Ovary (tissue), 9 donors: ENCODE measurements around the gene CPS1. TPM values are rescaled to one million over a fixed set of nuclear protein-coding genes. Genes with fewer than 3 reads are reported as not detected.

ENCODE experiments used
- DNase-seq, 5 donors: peaks; one replicate each; pipeline ENCODE4 v3.0.0-alpha.2; 2019 to 2020
- H3K27ac ChIP-seq, 2 donors: fragments of 200-600 bp; one replicate each; pipeline versions ENCODE4 v1.5.1 to v1.8.0; 2019 to 2022
- H3K27me3 ChIP-seq: fragments of 200-600 bp; one replicate; pipeline ENCODE4 v1.8.0; 2022
- H3K36me3 ChIP-seq: fragments of 200-600 bp; sonication (generic); one replicate; pipeline ENCODE4 v1.5.1; 2019
- H3K4me1 ChIP-seq: one replicate; pipeline ENCODE4 v1.8.1; 2013; ENCODE audit warnings: mild to moderate bottlenecking, moderate library complexity; ENCODE audit not compliant: insufficient read depth
- H3K4me3 ChIP-seq: fragments of 200-600 bp; sonication (generic); one replicate; pipeline ENCODE4 v1.5.1; 2017
- H3K9me3 ChIP-seq, 2 donors: fragments of 200-600 bp in 1 of 2; sonication (generic) in 1 of 2; one replicate each; pipeline versions ENCODE4 v1.5.1 to v1.8.1; 2013 to 2019; ENCODE audit warnings: mild to moderate bottlenecking in 1 of 2, moderate library complexity in 1 of 2
- EP300 ChIP-seq: sonication (generic); formaldehyde crosslinking; IDR thresholded peaks from one replicate; pipeline ENCODE4 v1.6.1; 2017; ENCODE audit warnings: antibody characterized with exemption
- POLR2A ChIP-seq: fragments of 450-650 bp; IDR thresholded peaks from one replicate; pipeline ENCODE4 v1.6.1; 2017; ENCODE audit warnings: antibody characterized with exemption, mild to moderate bottlenecking, moderate library complexity
- WGBS, 3 donors: extraction: QIAGEN DNeasy Blood & Tissue Kit in 1 of 3; methylation state at CpG; one replicate each; pipeline versions ENCODE4 v1.1.5 to v1.1.7; 2013 to 2017; 5-methylcytosine and 5-hydroxymethylcytosine counted together
- intact Hi-C, 4 donors: fragments of 100-400 bp; cut with DNase I; formaldehyde crosslinking; loops; one replicate each; pipeline versions ENCODE4 v1.11.0 to v1.15.1; 2022 to 2023
- polyA plus RNA-seq, 2 donors: library from polyadenylated mRNA; stranded (reverse); fragments of 200-250 nt in 1 of 2; fragments of 350-450 nt in 1 of 2; fragmentation: Illumina TruSeq in 1 of 2; extraction: RNeasy Lipid Tissue Mini Kit (QIAGEN cat#74804) in 1 of 2; gene quantifications; one replicate each; pipeline ENCODE4 v1.2.3, GENCODE V29; 2013 to 2014
- total RNA-seq, 7 donors: library from RNA; depleted of rRNA in 2 of 7; stranded (reverse); fragments of >200 nt in 2 of 7; fragmentation: NEBNext Ultra II Directional in 3 of 7; extraction: Animal tissue kit (Norgen Biotek cat#: 25700) in 3 of 7; gene quantifications; one replicate each; pipeline versions ENCODE4 v1.1.0 to v1.2.4, GENCODE V29; 2016 to 2023
- TF ChIP-seq, protein P1 (sequence below), 3 donors: fragments of 450-650 bp in 2 of 3; fragments of 200-600 bp in 1 of 3; IDR thresholded peaks; one replicate each; pipeline versions ENCODE4 v1.5.1 to v1.8.0; 2016 to 2022; ENCODE audit warnings: antibody characterized with exemption in 3 of 3, mild to moderate bottlenecking in 1 of 3
- donor health status: DM: no; HTN: no; CAD: no; lungs with moderate emphysema.
- donor health status: DM: no; HTN: no; CAD: no.
- donor health status: Bipolar disorder and iron deficiency.
- donor health status: DM: yes; HTN: yes; CAD: no.
- donor health status: DM: no; HTN: no; CAD: no.
- donor health status: DM: yes; HTN: yes; CAD: no.

The CPS1 gene
- total and polyA plus RNA-seq, 9 donors, result 1.9 to 14.1 (median 7.0) TPM

DNA sequence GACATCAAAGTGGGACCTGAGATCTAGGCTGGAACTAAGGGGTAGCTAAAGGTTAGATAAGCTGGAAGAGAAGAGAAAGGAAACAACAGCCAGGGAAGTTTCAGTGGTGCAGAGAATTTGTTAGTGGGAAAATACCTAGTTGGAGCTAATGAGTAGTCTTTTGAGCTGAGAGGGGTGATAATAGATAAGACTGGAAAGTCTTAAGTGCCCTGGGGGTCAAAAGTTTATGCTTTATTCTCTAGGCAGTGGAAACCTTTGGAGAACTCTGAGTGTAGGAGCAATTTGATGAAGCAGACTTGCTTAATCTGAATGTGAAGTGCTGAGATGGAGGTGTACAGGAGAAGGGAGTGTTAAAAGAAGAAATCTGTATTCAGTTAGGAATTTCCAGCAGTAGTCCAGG, 90.8 kb downstream of the CPS1 start:
- no peaks in the 10 kb centered on the region for H3K27me3 ChIP-seq
- no peaks in the 10 kb centered on the region for H3K9me3 ChIP-seq
- TF ChIP-seq EP300, result no peak
- no peak for TF ChIP-seq POLR2A
- TF ChIP-seq, protein P1, sequence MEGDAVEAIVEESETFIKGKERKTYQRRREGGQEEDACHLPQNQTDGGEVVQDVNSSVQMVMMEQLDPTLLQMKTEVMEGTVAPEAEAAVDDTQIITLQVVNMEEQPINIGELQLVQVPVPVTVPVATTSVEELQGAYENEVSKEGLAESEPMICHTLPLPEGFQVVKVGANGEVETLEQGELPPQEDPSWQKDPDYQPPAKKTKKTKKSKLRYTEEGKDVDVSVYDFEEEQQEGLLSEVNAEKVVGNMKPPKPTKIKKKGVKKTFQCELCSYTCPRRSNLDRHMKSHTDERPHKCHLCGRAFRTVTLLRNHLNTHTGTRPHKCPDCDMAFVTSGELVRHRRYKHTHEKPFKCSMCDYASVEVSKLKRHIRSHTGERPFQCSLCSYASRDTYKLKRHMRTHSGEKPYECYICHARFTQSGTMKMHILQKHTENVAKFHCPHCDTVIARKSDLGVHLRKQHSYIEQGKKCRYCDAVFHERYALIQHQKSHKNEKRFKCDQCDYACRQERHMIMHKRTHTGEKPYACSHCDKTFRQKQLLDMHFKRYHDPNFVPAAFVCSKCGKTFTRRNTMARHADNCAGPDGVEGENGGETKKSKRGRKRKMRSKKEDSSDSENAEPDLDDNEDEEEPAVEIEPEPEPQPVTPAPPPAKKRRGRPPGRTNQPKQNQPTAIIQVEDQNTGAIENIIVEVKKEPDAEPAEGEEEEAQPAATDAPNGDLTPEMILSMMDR (IDR thresholded peaks at IDR 0.05), result no peak
- H3K4me3 ChIP-seq, result no peak overlapping the region
- no peak overlapping the region for H3K27ac ChIP-seq
- H3K4me1 ChIP-seq, result no peaks in the 10 kb centered on the region
- DNase-seq, result no peak
- no peaks in the 10 kb centered on the region for H3K36me3 ChIP-seq
- intact Hi-C loops, result no loop called here

DNA sequence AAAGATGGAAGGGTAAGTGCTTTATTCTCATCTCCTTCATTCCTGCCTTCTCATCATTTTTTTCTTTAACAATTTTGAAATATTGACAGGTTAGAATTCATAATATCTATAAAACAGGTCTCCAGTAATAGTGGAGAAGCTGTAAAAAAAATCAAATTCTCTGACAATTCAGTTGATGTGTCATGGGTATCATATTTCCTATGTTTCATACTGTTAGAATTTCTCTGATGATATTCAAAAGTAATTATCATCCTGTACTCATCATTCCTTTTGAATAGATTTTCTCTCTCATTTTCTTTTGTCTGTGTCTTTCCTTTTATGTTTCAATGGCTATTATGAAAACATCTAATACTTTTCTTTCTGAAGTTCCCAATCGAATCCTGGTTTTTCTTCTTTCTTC, 97.7 kb downstream of the CPS1 start:
- no peaks in the 10 kb centered on the region for H3K27me3 ChIP-seq
- 81 to 93% (median 85%) methylated on average over 1 of the region's 1 CpG for WGBS, 3 donors
- H3K4me1 ChIP-seq, result no peaks in the 10 kb centered on the region
- intact Hi-C loops, result no loop called here
- TF ChIP-seq POLR2A, result no peak
- TF ChIP-seq, protein P1 (IDR thresholded peaks at IDR 0.05), result no peak
- no peak for TF ChIP-seq EP300
- DNase-seq, result no peak
- no peak overlapping the region for H3K27ac ChIP-seq
- H3K4me3 ChIP-seq, result no peak overlapping the region
- no peaks in the 10 kb centered on the region for H3K36me3 ChIP-seq
- H3K9me3 ChIP-seq, result no peaks in the 10 kb centered on the region

GRCh38 chr2:210655229-210655975, 99.0 kb downstream of the CPS1 start:
- H3K4me3 ChIP-seq, result no peak overlapping the region
- TF ChIP-seq POLR2A, result no peak
- no peak for TF ChIP-seq EP300
- TF ChIP-seq, protein P1 (IDR thresholded peaks at IDR 0.05), result no peak
- DNase-seq, result no peak
- no peaks in the 10 kb centered on the region for H3K4me1 ChIP-seq
- H3K27ac ChIP-seq, result no peak overlapping the region
- 18 to 22% (median 19%) methylated on average over 3 of the region's 3 CpGs for WGBS, 3 donors
- intact Hi-C loops, result no loop called here
- H3K36me3 ChIP-seq, result no peaks in the 10 kb centered on the region
- H3K27me3 ChIP-seq, result no peaks in the 10 kb centered on the region
- H3K9me3 ChIP-seq, result no peaks in the 10 kb centered on the region

GRCh38 chr2:210657874-210658273, 101.5 kb downstream of the CPS1 start:
- intact Hi-C loops, result no loop called here
- H3K27ac ChIP-seq, result no peak overlapping the region
- no peaks in the 10 kb centered on the region for H3K27me3 ChIP-seq
- no peak for DNase-seq
- H3K36me3 ChIP-seq, result no peaks in the 10 kb centered on the region
- no peaks in the 10 kb centered on the region for H3K4me1 ChIP-seq
- H3K9me3 ChIP-seq, result no peaks in the 10 kb centered on the region
- TF ChIP-seq EP300 (no peak), POLR2A (no peak)
- H3K4me3 ChIP-seq, result no peak overlapping the region
- 81 to 97% (median 86%) methylated on average over 1 of the region's 1 CpG for WGBS, 3 donors

DNA sequence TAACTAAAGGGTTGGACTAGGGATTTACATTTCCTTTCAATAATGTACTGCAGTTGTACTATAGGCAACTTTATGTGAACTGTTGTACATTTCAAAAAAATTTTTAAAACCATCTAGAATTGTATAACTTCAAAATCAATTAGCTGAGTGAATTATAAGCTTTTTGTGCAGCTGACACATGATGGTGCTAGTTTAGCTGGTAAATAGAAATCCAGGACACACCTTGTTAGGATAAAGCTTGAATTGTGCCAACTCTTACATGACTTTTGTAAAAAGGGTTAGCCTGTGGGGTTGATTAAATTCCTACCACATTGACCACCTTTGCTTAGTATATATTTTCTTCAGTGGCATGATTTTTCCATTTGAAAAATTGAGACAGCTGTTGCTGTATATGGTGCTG, 104.4 kb downstream of the CPS1 start:
- H3K36me3 ChIP-seq, result no peaks in the 10 kb centered on the region
- no peak overlapping the region for H3K4me3 ChIP-seq
- intact Hi-C loops, result no loop called here
- no peaks in the 10 kb centered on the region for H3K4me1 ChIP-seq
- TF ChIP-seq POLR2A, result no peak
- TF ChIP-seq EP300, result no peak
- no peak for DNase-seq
- no peak overlapping the region for H3K27ac ChIP-seq
- H3K27me3 ChIP-seq, result no peaks in the 10 kb centered on the region
- no peaks in the 10 kb centered on the region for H3K9me3 ChIP-seq
